BLaER1 treated with 17β-estradiol and CSF1 and Interleukin-3, amounts not matched to agents 10 nM and 100 nM (cell line): ENCODE data around the gene LRSAM1.
A peak's percentile ranks its signal among the peaks of the same experiment; 100 is the strongest.

Experiments used
- H3K27ac ChIP-seq, 11 experiments: shearing (Covaris generic); formaldehyde crosslinking; 2 replicates each; pipeline ENCODE4 v1.8.1; 2022
- H3K27me3 ChIP-seq, 11 experiments: shearing (Covaris generic); formaldehyde crosslinking; 2 replicates each; pipeline ENCODE4 v1.8.1; 2022
- H3K36me3 ChIP-seq, 11 experiments: shearing (Covaris generic); formaldehyde crosslinking; 2 replicates each; pipeline ENCODE4 v1.8.1; 2022
- H3K4me1 ChIP-seq, 10 experiments: shearing (Covaris generic); formaldehyde crosslinking; 2 replicates each; pipeline ENCODE4 v1.8.1; 2022
- H3K4me2 ChIP-seq, 11 experiments: shearing (Covaris generic); formaldehyde crosslinking; 2 replicates each; pipeline ENCODE4 v1.8.1; 2022
- H3K4me3 ChIP-seq, 10 experiments: shearing (Covaris generic); formaldehyde crosslinking; 2 replicates each; pipeline ENCODE4 v1.8.1; 2022
- H3K9ac ChIP-seq, 11 experiments: shearing (Covaris generic); formaldehyde crosslinking; 2 replicates each; pipeline ENCODE4 v1.8.1; 2022
- H3K9me3 ChIP-seq, 11 experiments: shearing (Covaris generic); formaldehyde crosslinking; replicated peaks in 1 of 11; 2 replicates each; pipeline ENCODE4 v1.8.1; 2022
- H4K20me1 ChIP-seq, 11 experiments: shearing (Covaris generic); formaldehyde crosslinking; 2 replicates each; pipeline ENCODE4 v1.8.1; 2022
- Cebpa-rat ChIP-seq, 11 experiments: shearing (Covaris generic); IDR thresholded peaks; 2 replicates each; pipeline ENCODE4 v1.8.1; 2022

LRSAM1 gene

DNA sequence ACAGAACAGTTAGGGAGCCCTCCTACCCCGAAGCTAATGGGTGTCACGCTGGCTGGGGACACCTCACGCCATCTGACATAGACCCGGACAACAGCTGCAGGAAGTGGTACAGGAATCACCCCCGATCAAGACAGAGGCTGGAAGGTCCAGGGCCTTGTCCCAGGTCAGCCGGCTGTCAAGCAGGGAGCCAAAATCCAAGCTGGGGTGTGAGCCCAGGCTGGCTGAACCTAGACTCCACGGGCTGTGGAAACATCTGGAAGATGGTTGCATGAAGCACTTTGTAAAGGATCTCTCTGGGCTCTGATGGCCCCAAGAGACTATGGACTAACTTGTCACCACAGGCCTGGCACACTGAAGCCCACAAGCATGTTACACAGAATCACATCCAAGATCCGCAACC, 91.9 kb downstream of the LRSAM1 start:
- Histone ChIP-seq H4K20me1 (peaks cover 0 to 100% (median 97%) of the 10 kb centered on the region in 11 experiments; a peak in 20 of 22 replicates), H3K4me2 (peak overlapping the region; percentile 46 to 99 (median 82)), H3K27me3 (no peaks in the 10 kb centered on the region), H3K4me1 (peaks cover 38 to 100% (median 87%) of the 10 kb centered on the region in 10 experiments), H3K4me3 (peak overlapping the region in 1 of 10 experiments; percentile 14; a peak in 1 of 20 replicates), H3K9me3 (no peaks in the 10 kb centered on the region), H3K9ac (peak overlapping the region in 9 of 11 experiments; percentile 4 to 66 (median 37); a peak in 12 of 22 replicates), H3K27ac (peak overlapping the region in 10 of 11 experiments; percentile 3 to 80 (median 51); a peak in 17 of 22 replicates), H3K36me3 (peaks cover 0 to 92% (median 11%) of the 10 kb centered on the region in 11 experiments; a peak in 12 of 22 replicates)
- TF ChIP-seq Cebpa-rat (IDR thresholded peaks at IDR 0.05): no peak

DNA sequence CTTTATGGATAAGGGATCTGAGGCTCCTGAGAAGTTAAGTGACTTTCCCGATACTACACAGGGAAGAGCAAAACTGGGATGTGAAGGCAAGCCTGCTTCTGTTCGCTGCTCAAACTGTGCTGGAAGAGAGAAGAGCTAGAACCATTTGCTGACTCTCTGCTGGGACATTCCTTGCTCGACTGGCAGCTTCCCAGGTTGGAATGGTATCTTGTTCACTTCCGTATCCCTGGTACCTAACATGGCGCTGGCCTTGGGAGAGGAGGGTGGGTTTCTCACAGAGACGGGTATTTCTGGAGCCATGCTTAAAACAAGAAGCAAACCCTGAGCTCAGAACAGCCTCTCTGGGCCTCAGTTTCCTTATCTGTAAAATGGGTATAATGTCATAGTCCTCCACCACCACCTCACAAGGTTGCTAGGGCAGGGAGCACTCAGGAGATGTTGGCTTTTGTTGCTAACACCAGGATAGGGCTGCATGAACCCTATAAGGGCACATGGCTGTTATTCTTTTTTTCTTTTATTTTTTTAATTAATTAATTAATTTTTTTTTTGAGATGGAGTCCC, 92.7 kb downstream of the LRSAM1 start:
- Histone ChIP-seq H3K27ac (peak overlapping the region in 2 of 11 experiments; percentile 61 to 68; a peak in 2 of 22 replicates), H3K9me3 (no peaks in the 10 kb centered on the region), H3K27me3 (no peaks in the 10 kb centered on the region), H3K9ac (peak overlapping the region in 4 of 11 experiments; percentile 14 to 66 (median 34); a peak in 4 of 22 replicates), H4K20me1 (peaks cover 0 to 100% (median 99%) of the 10 kb centered on the region in 11 experiments; a peak in 20 of 22 replicates), H3K4me1 (peaks cover 39 to 100% (median 88%) of the 10 kb centered on the region in 10 experiments), H3K4me3 (no peak overlapping the region), H3K36me3 (peaks cover 0 to 92% (median 12%) of the 10 kb centered on the region in 11 experiments; a peak in 13 of 22 replicates), H3K4me2 (peak overlapping the region in 10 of 11 experiments; percentile 46 to 99 (median 86); a peak in 18 of 22 replicates)
- no peak for TF ChIP-seq Cebpa-rat (IDR thresholded peaks at IDR 0.05)

DNA sequence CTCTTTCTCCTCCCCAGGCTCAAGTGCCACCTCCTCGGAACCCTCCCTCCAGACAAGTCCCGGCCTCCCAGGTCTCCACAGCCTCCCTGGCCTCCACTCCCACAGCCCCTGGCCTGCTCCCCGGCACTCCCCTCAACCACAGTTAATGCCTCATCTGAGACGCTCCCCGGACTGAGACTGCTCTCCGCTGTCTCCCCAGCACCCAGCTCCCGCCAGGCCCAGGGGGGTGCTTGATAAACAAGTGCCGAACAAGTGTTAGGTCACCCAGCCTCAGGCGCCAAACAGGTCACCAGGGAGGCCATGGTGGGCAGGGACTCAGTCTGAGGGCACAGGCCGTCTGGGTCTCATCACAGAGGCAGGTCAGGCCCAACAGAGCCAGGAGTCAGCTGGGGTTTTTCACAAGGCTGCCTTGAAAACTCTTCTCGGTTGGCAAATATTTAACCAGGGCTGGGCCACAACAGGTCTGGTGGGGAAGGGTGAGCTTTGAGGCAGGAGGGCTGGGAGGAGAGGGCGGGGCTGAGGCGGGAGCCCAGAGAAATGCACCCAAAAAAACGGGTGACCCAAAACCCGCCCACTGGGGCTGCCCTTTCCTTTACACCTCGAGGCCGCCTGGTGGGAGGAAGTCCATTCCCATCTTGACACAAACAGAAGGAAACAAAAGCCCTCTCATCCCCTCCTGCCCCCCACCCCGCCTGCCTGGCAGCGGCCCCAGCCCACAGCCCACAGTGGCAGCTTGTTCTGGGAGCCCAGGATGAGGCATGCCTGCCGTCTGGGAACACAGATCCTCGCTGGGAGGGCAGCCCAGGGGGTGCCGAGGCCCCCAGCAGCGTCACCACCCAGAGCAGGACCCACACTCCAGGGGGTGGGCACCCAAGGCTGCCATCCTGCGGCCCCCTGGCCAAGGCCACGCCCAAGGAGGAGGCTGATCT, 94.2 kb downstream of the LRSAM1 start:
- no peaks in the 10 kb centered on the region for H3K9me3 ChIP-seq
- peaks cover 0 to 100% (median 99%) of the 10 kb centered on the region in 11 experiments; a peak in 20 of 22 replicates for H4K20me1 ChIP-seq
- H3K4me2 ChIP-seq: peak overlapping the region; percentile 43 to 99 (median 69)
- no peak for TF ChIP-seq Cebpa-rat (IDR thresholded peaks at IDR 0.05)
- H3K4me1 ChIP-seq: peaks cover 53 to 100% (median 88%) of the 10 kb centered on the region in 10 experiments
- H3K36me3 ChIP-seq: peaks cover 0 to 92% (median 15%) of the 10 kb centered on the region in 11 experiments; a peak in 13 of 22 replicates
- peak overlapping the region in 9 of 11 experiments; percentile 9 to 57 (median 51); a peak in 15 of 22 replicates for H3K27ac ChIP-seq
- H3K9ac ChIP-seq: peak overlapping the region in 10 of 11 experiments; percentile 23 to 69 (median 42); a peak in 16 of 22 replicates
- H3K27me3 ChIP-seq: no peaks in the 10 kb centered on the region
- H3K4me3 ChIP-seq: no peak overlapping the region

DNA sequence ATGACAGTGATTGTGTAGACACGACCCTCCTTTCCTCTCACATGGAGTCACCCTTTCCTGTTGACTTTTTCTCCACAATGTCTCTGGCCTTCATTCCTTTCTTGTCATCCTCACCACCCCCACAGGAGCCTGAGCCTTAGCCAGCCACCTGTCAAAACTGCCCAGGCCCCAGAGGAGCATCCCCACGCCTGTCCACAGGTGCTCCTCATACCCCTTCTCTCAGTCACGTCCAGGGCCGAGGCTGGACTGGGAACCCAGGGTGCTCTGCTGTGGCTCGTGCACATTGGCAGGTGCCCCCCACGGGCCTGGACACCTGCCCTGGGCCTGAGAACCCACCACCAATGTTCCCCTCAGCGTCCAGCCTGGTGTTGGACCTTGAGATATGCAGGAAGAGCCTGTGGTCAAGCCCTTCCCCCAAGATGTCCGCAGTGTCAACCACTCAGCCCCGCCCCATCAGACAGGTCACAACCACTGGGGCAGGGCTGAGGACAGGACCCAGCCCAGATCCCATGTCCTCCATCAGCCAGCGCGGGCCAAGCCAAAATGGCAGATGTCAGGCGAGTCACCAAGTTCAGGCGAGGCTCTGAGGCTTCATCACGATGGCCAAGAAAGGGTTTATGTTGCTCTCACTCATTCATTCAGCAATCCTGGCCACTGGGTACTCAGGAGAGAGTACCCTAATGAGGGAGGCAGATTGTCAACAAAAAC, 95.0 kb downstream of the LRSAM1 start:
- Histone ChIP-seq H3K4me3 (no peak overlapping the region), H3K4me2 (peak overlapping the region; percentile 43 to 99 (median 69); a peak in 21 of 22 replicates), H4K20me1 (peaks cover 0 to 100% (median 97%) of the 10 kb centered on the region in 11 experiments; a peak in 20 of 22 replicates), H3K9me3 (no peaks in the 10 kb centered on the region), H3K9ac (peak overlapping the region in 9 of 11 experiments; percentile 23 to 69 (median 44); a peak in 11 of 22 replicates), H3K4me1 (peaks cover 61 to 100% (median 88%) of the 10 kb centered on the region in 10 experiments), H3K27me3 (no peaks in the 10 kb centered on the region), H3K27ac (peak overlapping the region in 9 of 11 experiments; percentile 9 to 57 (median 51); a peak in 12 of 22 replicates), H3K36me3 (peaks cover 0 to 89% (median 15%) of the 10 kb centered on the region in 11 experiments; a peak in 13 of 22 replicates)
- TF ChIP-seq Cebpa-rat (IDR thresholded peaks at IDR 0.05): no peak

DNA sequence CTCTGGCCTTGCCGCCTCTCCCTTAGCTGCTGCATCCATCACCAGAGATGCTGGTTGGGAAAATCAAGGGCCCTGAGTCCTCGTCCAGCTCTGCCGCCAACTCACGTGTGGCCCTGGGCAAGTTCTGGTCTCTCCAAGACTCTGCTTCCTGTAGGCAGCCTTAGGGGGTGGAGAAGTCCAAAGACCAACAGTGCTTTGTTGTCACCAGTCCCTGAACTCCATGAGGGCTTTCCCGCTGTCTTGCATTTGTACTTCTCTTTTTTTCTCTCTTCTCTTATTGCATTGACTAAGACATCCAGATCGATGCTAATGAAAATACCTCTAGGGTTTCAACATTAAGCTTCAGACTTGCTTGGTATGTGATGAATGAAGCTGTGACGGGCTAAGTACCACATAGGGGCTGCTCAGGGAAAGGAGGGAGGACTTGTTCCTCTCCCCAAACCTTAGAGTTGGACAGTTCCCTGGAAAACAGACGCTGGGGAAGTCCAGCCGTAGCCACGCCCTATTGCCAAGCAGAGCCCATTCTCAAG, 97.1 kb downstream of the LRSAM1 start:
- Histone ChIP-seq H3K4me1 (peaks cover 42 to 100% (median 81%) of the 10 kb centered on the region in 10 experiments), H3K4me2 (peak overlapping the region in 7 of 11 experiments; percentile 5 to 99 (median 80); a peak in 12 of 22 replicates), H3K4me3 (no peak overlapping the region), H3K27ac (no peak overlapping the region), H3K9ac (no peak overlapping the region), H4K20me1 (peaks cover 4 to 100% (median 97%) of the 10 kb centered on the region in 11 experiments; a peak in 21 of 22 replicates), H3K27me3 (no peaks in the 10 kb centered on the region), H3K9me3 (no peaks in the 10 kb centered on the region), H3K36me3 (peaks cover 0 to 92% (median 15%) of the 10 kb centered on the region in 11 experiments; a peak in 13 of 22 replicates)
- TF ChIP-seq Cebpa-rat (IDR thresholded peaks at IDR 0.05): no peak

DNA sequence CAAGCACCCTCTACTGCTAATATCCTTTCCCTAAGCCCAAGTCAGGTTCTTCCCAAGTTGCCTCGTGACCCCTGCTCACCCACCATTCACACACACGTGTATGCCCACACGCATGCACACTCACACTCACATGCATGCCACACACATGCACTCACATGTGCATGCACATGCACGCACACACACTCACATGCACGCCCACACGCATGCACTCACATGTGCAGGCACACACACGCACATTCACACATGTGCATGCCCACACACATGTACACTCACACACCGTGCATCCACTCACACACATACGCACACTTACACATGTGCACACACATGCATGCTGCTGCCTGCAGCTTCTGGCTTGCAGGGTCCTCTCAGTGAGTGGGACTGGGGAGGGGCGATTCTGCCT, 97.9 kb downstream of the LRSAM1 start:
- no peaks in the 10 kb centered on the region for H3K27me3 ChIP-seq
- peaks cover 0 to 92% (median 15%) of the 10 kb centered on the region in 11 experiments; a peak in 13 of 22 replicates for H3K36me3 ChIP-seq
- peak overlapping the region; percentile 50 to 99 (median 74); a peak in 20 of 22 replicates for H3K4me2 ChIP-seq
- TF ChIP-seq Cebpa-rat (IDR thresholded peaks at IDR 0.05): no peak
- H3K9me3 ChIP-seq: no peaks in the 10 kb centered on the region
- H3K4me3 ChIP-seq: no peak overlapping the region
- peaks cover 44 to 100% (median 81%) of the 10 kb centered on the region in 10 experiments for H3K4me1 ChIP-seq
- H3K9ac ChIP-seq: 0 out of 22 replicates have a peak overlapping the region, but pooled peaks of 1 of the 11 experiments have one; percentile 16
- no peak overlapping the region for H3K27ac ChIP-seq
- H4K20me1 ChIP-seq: peaks cover 4 to 100% (median 96%) of the 10 kb centered on the region in 11 experiments; a peak in 21 of 22 replicates

DNA sequence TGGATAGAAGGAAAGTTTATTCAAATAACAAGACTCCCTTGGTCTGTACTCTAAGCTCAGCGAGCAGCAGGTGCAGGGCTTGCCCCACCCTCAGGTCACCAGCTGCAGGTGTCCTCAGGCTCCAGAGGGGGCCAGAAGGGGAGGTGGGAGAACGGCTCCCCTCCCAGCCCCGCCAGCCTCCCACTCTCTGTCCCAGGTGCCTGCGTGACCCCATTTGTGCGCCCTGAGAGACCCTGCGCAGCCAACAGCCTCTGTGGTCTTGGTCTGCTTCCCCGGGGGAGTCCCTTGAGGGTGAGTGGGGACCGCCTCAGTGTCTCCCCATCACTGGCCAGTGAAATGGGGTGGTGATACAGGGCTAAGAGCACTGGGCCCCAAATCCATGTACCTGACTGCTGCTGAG, 98.4 kb downstream of the LRSAM1 start:
- peaks cover 4 to 100% (median 96%) of the 10 kb centered on the region in 11 experiments; a peak in 21 of 22 replicates for H4K20me1 ChIP-seq
- H3K9me3 ChIP-seq: no peaks in the 10 kb centered on the region
- H3K4me3 ChIP-seq: no peak overlapping the region
- peak overlapping the region; percentile 50 to 99 (median 74) for H3K4me2 ChIP-seq
- peaks cover 0 to 91% (median 15%) of the 10 kb centered on the region in 11 experiments; a peak in 13 of 22 replicates for H3K36me3 ChIP-seq
- H3K27me3 ChIP-seq: no peaks in the 10 kb centered on the region
- peak overlapping the region in 7 of 11 experiments; percentile 14 to 61 (median 18); a peak in 7 of 22 replicates for H3K9ac ChIP-seq
- H3K27ac ChIP-seq: peak overlapping the region in 2 of 11 experiments; percentile 30 to 36; a peak in 2 of 22 replicates
- TF ChIP-seq Cebpa-rat (IDR thresholded peaks at IDR 0.05): no peak
- H3K4me1 ChIP-seq: peaks cover 47 to 100% (median 83%) of the 10 kb centered on the region in 10 experiments
